WTC11 (cell line): ENCODE measurements around the gene ADAMTSL4.

Experiments
- ESRRA ChIP-seq: sonication (generic); formaldehyde crosslinking; IDR thresholded peaks from 2 replicates; pipeline ENCODE4 v1.8.1; 2022; ENCODE audit warnings: mild to moderate bottlenecking, missing genetic modification reagents, borderline replicate concordance
- HMGA2 ChIP-seq: fragments of 250-450 bp; sonication (Bioruptor Pico); IDR thresholded peaks from 2 replicates; pipeline ENCODE4 v1.4.0; 2021; ENCODE audit warnings: mild to moderate bottlenecking, moderate library complexity
- KAT7 ChIP-seq: sonication (generic); formaldehyde crosslinking; IDR thresholded peaks from 2 replicates; pipeline ENCODE4 v1.8.1; 2023; ENCODE audit warnings: missing genetic modification reagents, mild to moderate bottlenecking, borderline replicate concordance
- TF ChIP-seq, protein P1 (sequence below): fragments of 250-450 bp; sonication (Bioruptor Pico); IDR thresholded peaks from 2 replicates; pipeline ENCODE4 v1.9.0; 2021; ENCODE audit warnings: mild to moderate bottlenecking
- TF ChIP-seq, protein P2 (sequence below): fragments of 200-600 bp; IDR thresholded peaks from 2 replicates; pipeline ENCODE4 v1.8.0; 2022; ENCODE audit warnings: antibody characterized with exemption
- TF ChIP-seq, protein P3 (sequence below): sonication (generic); formaldehyde crosslinking; conservative IDR thresholded peaks from 2 replicates; pipeline ENCODE4 v1.8.1; 2022; ENCODE audit warnings: mild to moderate bottlenecking, missing genetic modification reagents

DNA sequence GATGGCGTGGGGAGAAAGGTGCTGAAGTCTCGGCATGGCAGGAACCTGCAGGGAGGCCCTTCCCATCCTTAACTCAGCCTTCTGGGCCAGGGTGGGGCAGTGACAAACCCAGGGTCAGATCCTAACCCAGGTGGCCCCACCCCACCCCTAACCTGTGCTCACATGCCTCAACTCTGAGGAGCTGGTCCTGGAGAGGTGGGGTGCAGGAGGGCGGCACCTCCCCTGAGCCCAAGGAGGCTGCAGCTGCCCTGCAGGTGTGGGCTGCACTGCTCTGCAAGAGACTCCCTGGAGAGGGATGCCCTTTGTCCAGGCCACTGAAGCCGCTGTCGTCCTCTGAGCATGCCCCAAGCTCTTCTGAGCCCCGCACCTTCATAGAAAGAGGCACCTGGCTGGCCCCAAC lies 15.2 kb upstream of the ADAMTSL4 start:
- TF ChIP-seq, protein P1, sequence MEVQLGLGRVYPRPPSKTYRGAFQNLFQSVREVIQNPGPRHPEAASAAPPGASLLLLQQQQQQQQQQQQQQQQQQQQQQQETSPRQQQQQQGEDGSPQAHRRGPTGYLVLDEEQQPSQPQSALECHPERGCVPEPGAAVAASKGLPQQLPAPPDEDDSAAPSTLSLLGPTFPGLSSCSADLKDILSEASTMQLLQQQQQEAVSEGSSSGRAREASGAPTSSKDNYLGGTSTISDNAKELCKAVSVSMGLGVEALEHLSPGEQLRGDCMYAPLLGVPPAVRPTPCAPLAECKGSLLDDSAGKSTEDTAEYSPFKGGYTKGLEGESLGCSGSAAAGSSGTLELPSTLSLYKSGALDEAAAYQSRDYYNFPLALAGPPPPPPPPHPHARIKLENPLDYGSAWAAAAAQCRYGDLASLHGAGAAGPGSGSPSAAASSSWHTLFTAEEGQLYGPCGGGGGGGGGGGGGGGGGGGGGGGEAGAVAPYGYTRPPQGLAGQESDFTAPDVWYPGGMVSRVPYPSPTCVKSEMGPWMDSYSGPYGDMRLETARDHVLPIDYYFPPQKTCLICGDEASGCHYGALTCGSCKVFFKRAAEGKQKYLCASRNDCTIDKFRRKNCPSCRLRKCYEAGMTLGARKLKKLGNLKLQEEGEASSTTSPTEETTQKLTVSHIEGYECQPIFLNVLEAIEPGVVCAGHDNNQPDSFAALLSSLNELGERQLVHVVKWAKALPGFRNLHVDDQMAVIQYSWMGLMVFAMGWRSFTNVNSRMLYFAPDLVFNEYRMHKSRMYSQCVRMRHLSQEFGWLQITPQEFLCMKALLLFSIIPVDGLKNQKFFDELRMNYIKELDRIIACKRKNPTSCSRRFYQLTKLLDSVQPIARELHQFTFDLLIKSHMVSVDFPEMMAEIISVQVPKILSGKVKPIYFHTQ = no peak
- TF ChIP-seq, protein P2, sequence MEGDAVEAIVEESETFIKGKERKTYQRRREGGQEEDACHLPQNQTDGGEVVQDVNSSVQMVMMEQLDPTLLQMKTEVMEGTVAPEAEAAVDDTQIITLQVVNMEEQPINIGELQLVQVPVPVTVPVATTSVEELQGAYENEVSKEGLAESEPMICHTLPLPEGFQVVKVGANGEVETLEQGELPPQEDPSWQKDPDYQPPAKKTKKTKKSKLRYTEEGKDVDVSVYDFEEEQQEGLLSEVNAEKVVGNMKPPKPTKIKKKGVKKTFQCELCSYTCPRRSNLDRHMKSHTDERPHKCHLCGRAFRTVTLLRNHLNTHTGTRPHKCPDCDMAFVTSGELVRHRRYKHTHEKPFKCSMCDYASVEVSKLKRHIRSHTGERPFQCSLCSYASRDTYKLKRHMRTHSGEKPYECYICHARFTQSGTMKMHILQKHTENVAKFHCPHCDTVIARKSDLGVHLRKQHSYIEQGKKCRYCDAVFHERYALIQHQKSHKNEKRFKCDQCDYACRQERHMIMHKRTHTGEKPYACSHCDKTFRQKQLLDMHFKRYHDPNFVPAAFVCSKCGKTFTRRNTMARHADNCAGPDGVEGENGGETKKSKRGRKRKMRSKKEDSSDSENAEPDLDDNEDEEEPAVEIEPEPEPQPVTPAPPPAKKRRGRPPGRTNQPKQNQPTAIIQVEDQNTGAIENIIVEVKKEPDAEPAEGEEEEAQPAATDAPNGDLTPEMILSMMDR = no peak
- no peak for TF ChIP-seq HMGA2 (CRISPR knock-in tag)
- TF ChIP-seq, protein P3, sequence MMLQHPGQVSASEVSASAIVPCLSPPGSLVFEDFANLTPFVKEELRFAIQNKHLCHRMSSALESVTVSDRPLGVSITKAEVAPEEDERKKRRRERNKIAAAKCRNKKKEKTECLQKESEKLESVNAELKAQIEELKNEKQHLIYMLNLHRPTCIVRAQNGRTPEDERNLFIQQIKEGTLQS (CRISPR knock-in tag) = no peak
- no peak for TF ChIP-seq KAT7
- no peak for TF ChIP-seq ESRRA (CRISPR knock-in tag)
